Measurements from ENCODE around the gene ARHGAP40. TPM values are rescaled to one million over a fixed set of nuclear protein-coding genes. Genes with fewer than 3 reads are reported as not detected.
"Not testable (repeated sequence)": the region's sequence is repeated elsewhere in the genome, so short reads cannot be mapped to it uniquely, and the experiment has no call there.

Gene ARHGAP40
- total RNA-seq, 1 experiment from 2014 or later: 0.08 TPM

- in situ Hi-C loops (cut with HindIII; ENCODE audit: low pct_unique_long_range_greater_than_20kb, low sequenced_read_pairs): no loop called here
- DNase-seq (ENCODE audit: low read depth, low spot score): no peak
These were observed 17.4 kb upstream of the ARHGAP40 start for GRCh38 chr20:38584099-38584763.

- in situ Hi-C loops (cut with HindIII; ENCODE audit: low pct_unique_long_range_greater_than_20kb, low sequenced_read_pairs): no loop called here
- DNase-seq (ENCODE audit: low read depth, low spot score): no peak
These were observed 16.0 kb upstream of the ARHGAP40 start for GRCh38 chr20:38585404-38586180.

DNA sequence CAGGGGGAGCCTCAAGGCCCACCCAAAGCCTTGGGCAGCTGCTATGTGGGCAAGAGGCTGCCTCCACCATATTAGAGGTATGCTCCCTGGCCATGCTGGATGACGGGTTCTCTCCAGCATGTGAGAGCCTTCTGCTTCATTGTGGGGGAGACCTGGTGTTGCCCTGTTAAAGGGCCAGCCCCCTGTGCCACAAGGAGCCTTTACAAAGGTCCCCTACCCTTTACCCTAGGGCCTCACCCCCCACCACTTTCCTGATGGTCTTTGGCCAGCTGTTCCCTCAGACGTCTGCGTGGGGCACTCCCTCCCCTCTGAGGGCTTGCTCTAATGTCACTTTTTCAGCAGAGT lies 15.5 kb upstream of the ARHGAP40 start:
- in situ Hi-C loops (cut with HindIII; ENCODE audit: low pct_unique_long_range_greater_than_20kb, low sequenced_read_pairs): no loop called here
- DNase-seq (ENCODE audit: low read depth, low spot score): no peak

DNA sequence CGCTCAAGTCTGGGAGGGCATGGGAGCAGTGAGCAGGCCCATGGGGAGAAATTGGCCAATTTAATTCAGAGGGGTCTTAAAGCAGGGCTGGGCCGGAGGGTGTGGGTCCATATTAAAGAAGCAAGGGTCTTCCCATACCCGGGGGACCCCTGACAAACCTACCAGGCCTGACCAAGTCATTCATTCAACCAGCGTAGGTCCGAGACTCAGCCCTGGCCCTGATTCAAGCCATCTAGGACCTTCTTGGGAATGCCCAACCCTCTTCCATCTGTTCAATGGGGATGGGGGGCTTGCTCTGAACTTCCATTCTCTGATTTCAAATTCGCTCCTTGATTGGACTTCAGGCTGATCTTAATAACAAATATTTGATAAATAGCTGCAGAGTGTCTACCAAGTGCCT lies 13.3 kb upstream of the ARHGAP40 start:
- in situ Hi-C loops (cut with HindIII; ENCODE audit: low pct_unique_long_range_greater_than_20kb, low sequenced_read_pairs): no loop called here
- DNase-seq (ENCODE audit: low read depth, low spot score): no peak

GRCh38 chr20:38589351-38589750 lies 12.3 kb upstream of the ARHGAP40 start:
- no peak for DNase-seq (ENCODE audit: low read depth, low spot score)
- in situ Hi-C loops (cut with HindIII; ENCODE audit: low pct_unique_long_range_greater_than_20kb, low sequenced_read_pairs): no loop called here

GRCh38 chr20:38589967-38590675 lies 11.5 kb upstream of the ARHGAP40 start:
- DNase-seq (ENCODE audit: low read depth, low spot score): no peak
- in situ Hi-C loops (cut with HindIII; ENCODE audit: low pct_unique_long_range_greater_than_20kb, low sequenced_read_pairs): no loop called here

- DNase-seq (ENCODE audit: low read depth, low spot score): no peak
- in situ Hi-C loops (cut with HindIII; ENCODE audit: low pct_unique_long_range_greater_than_20kb, low sequenced_read_pairs): no loop called here
These were observed 10.7 kb upstream of the ARHGAP40 start for GRCh38 chr20:38590676-38591473.

DNA sequence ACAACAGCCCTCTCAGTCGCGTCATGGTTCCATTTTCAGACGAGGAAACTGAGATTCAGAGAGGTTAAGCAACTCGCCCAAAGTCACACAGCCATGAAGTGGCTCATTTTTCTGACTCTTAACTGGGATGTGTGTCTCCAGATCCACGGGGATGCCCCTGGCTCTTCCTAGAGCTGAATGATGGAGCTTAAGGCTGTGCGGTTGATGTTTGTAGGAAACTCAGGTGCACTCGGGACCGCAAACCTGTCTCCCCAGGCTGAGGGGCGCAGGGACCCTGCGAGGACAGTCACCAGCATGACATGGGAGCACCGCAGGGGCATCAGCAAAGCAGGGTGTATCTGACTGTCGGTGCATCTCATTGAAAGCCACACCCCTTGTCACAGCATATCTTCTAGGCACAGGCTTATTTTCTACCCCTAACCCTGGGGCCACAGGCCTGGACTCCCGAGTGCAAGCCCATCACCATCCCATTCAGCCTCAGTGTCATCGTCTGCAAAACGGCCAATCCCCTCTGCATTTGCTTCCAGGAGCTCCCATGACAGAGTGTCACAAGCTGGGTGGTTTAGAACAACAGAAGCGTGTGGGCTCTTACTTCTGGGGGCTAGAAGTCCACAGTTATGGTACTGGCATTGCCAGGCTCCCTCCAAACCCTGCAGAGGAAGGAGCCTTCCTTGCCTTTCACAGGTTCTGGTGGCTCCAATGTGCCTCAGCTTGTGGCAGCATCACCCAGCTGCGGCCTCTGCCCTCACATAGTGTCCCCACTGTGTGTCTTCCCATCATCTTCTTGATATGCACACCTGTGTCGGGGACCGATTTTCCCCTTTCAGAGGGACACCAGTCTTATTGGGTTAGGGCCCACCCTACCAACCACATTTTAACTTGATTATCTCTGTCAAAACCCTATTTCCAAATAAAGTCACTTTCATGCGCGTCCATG lies 9.9 kb upstream of the ARHGAP40 start:
- in situ Hi-C loops (cut with HindIII; ENCODE audit: low pct_unique_long_range_greater_than_20kb, low sequenced_read_pairs): no loop called here
- DNase-seq (ENCODE audit: low read depth, low spot score): no peak

GRCh38 chr20:38592411-38592790 lies 9.2 kb upstream of the ARHGAP40 start:
- in situ Hi-C loops (cut with HindIII; ENCODE audit: low pct_unique_long_range_greater_than_20kb, low sequenced_read_pairs); DNase-seq (ENCODE audit: low read depth, low spot score): not testable (repeated sequence)

- DNase-seq (ENCODE audit: low read depth, low spot score); in situ Hi-C loops (cut with HindIII; ENCODE audit: low pct_unique_long_range_greater_than_20kb, low sequenced_read_pairs): not testable (repeated sequence)
These were observed 7.3 kb upstream of the ARHGAP40 start for GRCh38 chr20:38594281-38594680.

DNA sequence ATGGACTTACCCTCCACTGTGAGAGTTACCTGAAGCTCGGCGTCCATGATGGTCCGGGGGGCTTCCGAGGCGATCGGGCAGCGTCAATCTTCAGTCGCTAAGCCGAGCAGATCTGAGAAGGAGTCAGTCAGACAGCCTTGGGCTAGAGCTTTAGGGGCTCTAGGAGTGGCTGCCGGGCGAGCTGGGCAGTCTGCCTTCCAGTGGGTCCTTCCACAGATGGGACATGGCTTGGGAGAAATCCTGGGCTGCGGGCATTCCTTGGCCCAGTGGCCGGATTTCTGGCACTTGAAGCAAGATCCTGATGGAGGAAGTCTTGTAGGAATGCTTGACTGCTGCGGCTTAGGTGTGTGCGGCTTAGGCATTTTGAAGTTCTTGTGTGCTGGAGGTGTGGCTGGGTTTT lies 5.7 kb upstream of the ARHGAP40 start:
- in situ Hi-C loops (cut with HindIII; ENCODE audit: low pct_unique_long_range_greater_than_20kb, low sequenced_read_pairs); DNase-seq (ENCODE audit: low read depth, low spot score): not testable (repeated sequence)

DNA sequence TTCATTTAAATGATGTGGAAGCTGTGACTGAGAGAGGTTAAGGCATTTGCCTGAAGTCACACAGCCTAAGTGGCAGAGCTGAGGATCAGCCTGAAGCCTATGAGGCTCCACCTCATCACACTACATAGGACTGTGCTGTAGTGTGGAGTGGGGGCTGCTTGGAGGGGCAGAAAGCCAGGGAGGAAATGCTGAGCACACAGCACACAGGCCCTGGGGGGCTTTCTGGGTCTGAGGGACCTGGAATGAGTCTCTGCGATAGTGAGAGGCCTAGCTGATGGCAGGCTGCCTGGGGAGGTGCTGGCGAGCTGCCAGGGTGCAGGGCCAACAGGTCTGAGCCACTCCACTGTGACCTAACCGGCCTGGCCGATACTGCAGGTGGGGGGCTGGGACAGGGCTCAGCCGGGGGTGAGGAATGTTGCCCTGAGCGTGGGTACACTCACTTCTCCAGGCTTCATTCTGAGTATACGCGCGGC lies 2.2 kb upstream of the ARHGAP40 start:
- in situ Hi-C loops (cut with HindIII; ENCODE audit: low pct_unique_long_range_greater_than_20kb, low sequenced_read_pairs): no loop called here

DNA sequence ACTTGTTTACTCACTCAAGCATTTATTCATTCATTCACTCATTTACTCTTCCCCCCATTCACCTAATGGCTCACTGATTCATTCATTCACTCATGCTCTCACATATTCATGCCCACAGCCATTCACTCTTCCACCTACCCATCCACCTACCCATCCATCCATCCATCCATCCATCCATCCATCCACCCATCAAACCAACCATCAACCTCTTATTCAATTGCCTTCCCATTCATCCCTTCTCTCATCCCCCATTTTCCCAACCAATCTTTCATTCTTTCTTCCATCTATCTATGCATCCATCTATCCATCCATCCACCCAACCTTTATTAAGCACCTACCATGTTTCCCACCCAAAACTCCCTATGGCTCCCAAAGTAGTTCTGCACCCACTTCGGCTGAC lies 1.6 kb upstream of the ARHGAP40 start:
- in situ Hi-C loops (cut with HindIII; ENCODE audit: low pct_unique_long_range_greater_than_20kb, low sequenced_read_pairs): no loop called here

More for the DNA sequence above, 2.2 kb upstream of the ARHGAP40 start:
- DNase-seq (ENCODE audit: low read depth, low spot score): no peak

DNA sequence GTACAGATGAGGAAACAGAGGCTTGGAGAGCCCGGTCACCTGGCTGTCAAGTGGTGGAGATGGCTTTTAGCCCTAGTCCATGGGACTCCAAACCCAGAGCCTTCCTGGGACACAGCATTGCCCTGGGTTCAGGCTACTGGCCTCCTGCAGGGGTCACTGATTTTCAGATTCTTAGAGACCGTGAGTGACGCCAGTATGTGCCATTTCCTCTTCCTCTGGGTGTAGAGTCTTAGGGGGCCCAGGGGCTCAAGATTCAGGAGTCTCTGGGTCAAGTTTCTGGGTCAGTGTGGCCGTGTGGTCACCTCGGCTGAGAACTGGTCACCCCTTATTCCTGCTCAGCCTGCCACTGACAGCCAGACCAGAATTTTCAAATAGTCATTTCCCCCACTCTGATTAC lies 574 bp downstream of the ARHGAP40 start:
- no peak for DNase-seq (ENCODE audit: low read depth, low spot score)
- in situ Hi-C loops (cut with HindIII; ENCODE audit: low pct_unique_long_range_greater_than_20kb, low sequenced_read_pairs): no loop called here

More for the DNA sequence above, 1.6 kb upstream of the ARHGAP40 start:
- no peak for DNase-seq (ENCODE audit: low read depth, low spot score)

DNA sequence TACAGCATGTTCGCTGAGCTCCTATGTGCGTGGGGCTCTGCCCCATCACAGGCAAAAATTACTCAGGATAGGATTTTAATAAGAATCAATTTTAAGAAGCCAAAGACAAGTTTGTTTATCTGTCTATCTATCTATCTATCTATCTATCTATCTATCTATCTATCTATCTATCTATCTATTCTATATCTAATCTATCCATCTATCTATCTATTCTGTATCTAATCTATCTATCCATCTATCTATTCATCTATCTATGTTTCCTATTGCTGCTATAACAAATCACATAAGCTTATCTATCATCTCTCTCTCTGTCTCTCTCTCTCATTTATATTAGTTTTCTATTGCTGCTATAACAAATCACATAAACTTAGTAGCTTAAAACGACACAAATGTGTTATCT lies 1.7 kb downstream of the ARHGAP40 start:
- DNase-seq (ENCODE audit: low read depth, low spot score): no peak
- in situ Hi-C loops (cut with HindIII; ENCODE audit: low pct_unique_long_range_greater_than_20kb, low sequenced_read_pairs): no loop called here

GRCh38 chr20:38604873-38605303 lies 3.3 kb downstream of the ARHGAP40 start:
- peak; percentile 42 for DNase-seq (ENCODE audit: low read depth, low spot score)
- in situ Hi-C loops (cut with HindIII; ENCODE audit: low pct_unique_long_range_greater_than_20kb, low sequenced_read_pairs): no loop called here

- no peak for DNase-seq (ENCODE audit: low read depth, low spot score)
- in situ Hi-C loops (cut with HindIII; ENCODE audit: low pct_unique_long_range_greater_than_20kb, low sequenced_read_pairs): no loop called here
These were observed 5.7 kb downstream of the ARHGAP40 start for GRCh38 chr20:38607351-38607750.

Measured in SK-MEL-5 (cell line).